GM20431 (cell line): ENCODE results near the gene TELO2.

ENCODE experiments used
- in situ Hi-C: fragments of 300-500 bp; cut with MseI, MboI; formaldehyde crosslinking; loops from one replicate; pipeline ENCODE4 v1.15.0; 2020; ENCODE audit warnings: low sequenced_read_pairs; ENCODE audit not compliant: unreplicated experiment

TELO2 gene

GRCh38 chr16:1533443-1533951 lies 40.3 kb downstream of the TELO2 start, which contains the start of gene TMEM204:
TSS of gene TMEM204 (plus strand) at chr16:1533666. CDS start at chr16:1534276, 610 bp downstream.
- in situ Hi-C loops, result no loop called here

GRCh38 chr16:1534021-1535020 lies 41.2 kb downstream of the TELO2 start:
- in situ Hi-C loops, result no loop called here

GRCh38 chr16:1535391-1536291 lies 42.5 kb downstream of the TELO2 start:
- in situ Hi-C loops, result no loop called here

- in situ Hi-C loops, result no loop called here
These were observed 43.4 kb downstream of the TELO2 start for GRCh38 chr16:1536601-1537000.

- in situ Hi-C loops, result no loop called here
These were observed 44.0 kb downstream of the TELO2 start for GRCh38 chr16:1537138-1537577.

GRCh38 chr16:1537763-1538289 lies 44.7 kb downstream of the TELO2 start:
- in situ Hi-C loops, result no loop called here

GRCh38 chr16:1538804-1539520 lies 45.8 kb downstream of the TELO2 start:
- in situ Hi-C loops, result no loop called here

- in situ Hi-C loops, result no loop called here
These were observed 46.8 kb downstream of the TELO2 start for GRCh38 chr16:1539720-1540555.

- in situ Hi-C loops, result no loop called here
These were observed 47.3 kb downstream of the TELO2 start for GRCh38 chr16:1540556-1540855.

GRCh38 chr16:1541293-1542165 lies 48.4 kb downstream of the TELO2 start:
- in situ Hi-C loops, result no loop called here

- in situ Hi-C loops, result no loop called here
These were observed 49.0 kb downstream of the TELO2 start for GRCh38 chr16:1542166-1542500.

- in situ Hi-C loops, result no loop called here
These were observed 49.4 kb downstream of the TELO2 start for GRCh38 chr16:1542533-1542932.

- in situ Hi-C loops, result no loop called here
These were observed 50.1 kb downstream of the TELO2 start for GRCh38 chr16:1543085-1543896.

- in situ Hi-C loops, result no loop called here
These were observed 52.2 kb downstream of the TELO2 start for GRCh38 chr16:1545044-1546040.

- in situ Hi-C loops, result no loop called here
These were observed 53.3 kb downstream of the TELO2 start for GRCh38 chr16:1546430-1546829.

GRCh38 chr16:1548233-1548632 lies 55.1 kb downstream of the TELO2 start:
- in situ Hi-C loops, result no loop called here
